Measurements from ENCODE around the gene ADGRG7.
A peak's percentile ranks its signal among the peaks of the same experiment; 100 is the strongest.

DNA sequence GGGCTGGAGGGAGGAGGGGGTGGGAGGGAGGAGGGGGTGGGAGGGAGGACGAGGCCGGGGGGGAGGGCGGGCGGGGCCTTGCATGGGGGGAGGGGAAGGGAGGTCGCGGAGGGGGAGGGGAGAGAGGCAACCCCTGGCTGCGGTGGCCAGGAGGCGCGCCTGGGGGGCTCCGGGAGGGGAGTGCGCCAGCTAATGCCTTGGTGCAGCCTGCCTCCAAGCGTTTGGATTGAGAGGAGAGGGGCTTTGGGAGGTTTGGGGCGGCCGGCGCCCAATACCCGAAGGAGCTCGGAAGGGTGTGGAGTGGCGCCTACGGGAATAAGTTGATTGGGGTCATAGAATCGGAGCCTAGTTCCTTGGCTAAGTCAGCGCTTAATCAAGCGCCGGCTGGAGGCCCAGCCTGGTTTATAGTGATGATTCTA is 100.5 kb downstream of the ADGRG7 start:
- TF ChIP-seq, protein P1, sequence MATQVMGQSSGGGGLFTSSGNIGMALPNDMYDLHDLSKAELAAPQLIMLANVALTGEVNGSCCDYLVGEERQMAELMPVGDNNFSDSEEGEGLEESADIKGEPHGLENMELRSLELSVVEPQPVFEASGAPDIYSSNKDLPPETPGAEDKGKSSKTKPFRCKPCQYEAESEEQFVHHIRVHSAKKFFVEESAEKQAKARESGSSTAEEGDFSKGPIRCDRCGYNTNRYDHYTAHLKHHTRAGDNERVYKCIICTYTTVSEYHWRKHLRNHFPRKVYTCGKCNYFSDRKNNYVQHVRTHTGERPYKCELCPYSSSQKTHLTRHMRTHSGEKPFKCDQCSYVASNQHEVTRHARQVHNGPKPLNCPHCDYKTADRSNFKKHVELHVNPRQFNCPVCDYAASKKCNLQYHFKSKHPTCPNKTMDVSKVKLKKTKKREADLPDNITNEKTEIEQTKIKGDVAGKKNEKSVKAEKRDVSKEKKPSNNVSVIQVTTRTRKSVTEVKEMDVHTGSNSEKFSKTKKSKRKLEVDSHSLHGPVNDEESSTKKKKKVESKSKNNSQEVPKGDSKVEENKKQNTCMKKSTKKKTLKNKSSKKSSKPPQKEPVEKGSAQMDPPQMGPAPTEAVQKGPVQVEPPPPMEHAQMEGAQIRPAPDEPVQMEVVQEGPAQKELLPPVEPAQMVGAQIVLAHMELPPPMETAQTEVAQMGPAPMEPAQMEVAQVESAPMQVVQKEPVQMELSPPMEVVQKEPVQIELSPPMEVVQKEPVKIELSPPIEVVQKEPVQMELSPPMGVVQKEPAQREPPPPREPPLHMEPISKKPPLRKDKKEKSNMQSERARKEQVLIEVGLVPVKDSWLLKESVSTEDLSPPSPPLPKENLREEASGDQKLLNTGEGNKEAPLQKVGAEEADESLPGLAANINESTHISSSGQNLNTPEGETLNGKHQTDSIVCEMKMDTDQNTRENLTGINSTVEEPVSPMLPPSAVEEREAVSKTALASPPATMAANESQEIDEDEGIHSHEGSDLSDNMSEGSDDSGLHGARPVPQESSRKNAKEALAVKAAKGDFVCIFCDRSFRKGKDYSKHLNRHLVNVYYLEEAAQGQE (IDR thresholded peaks at IDR 0.05): no peak
- TF ChIP-seq POLR2A (IDR thresholded peaks at IDR 0.05; ENCODE audit: low read length) (no peak), JUN (IDR thresholded peaks at IDR 0.05) (peak in 1 of 2 experiments; percentile 5; a peak in 1 of 5 replicates), BHLHE40 (IDR thresholded peaks at IDR 0.05; ENCODE audit: low read depth, low read length) (no peak), JUNB (IDR thresholded peaks at IDR 0.05) (no peak), MYC (IDR thresholded peaks at IDR 0.05; ENCODE audit: borderline replicate concordance, low read length) (no peak)
- TF ChIP-seq, protein P2, sequence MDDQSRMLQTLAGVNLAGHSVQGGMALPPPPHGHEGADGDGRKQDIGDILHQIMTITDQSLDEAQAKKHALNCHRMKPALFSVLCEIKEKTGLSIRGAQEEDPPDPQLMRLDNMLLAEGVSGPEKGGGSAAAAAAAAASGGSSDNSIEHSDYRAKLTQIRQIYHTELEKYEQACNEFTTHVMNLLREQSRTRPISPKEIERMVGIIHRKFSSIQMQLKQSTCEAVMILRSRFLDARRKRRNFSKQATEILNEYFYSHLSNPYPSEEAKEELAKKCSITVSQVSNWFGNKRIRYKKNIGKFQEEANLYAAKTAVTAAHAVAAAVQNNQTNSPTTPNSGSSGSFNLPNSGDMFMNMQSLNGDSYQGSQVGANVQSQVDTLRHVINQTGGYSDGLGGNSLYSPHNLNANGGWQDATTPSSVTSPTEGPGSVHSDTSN (IDR thresholded peaks at IDR 0.05): no peak
- TF ChIP-seq, protein P3, sequence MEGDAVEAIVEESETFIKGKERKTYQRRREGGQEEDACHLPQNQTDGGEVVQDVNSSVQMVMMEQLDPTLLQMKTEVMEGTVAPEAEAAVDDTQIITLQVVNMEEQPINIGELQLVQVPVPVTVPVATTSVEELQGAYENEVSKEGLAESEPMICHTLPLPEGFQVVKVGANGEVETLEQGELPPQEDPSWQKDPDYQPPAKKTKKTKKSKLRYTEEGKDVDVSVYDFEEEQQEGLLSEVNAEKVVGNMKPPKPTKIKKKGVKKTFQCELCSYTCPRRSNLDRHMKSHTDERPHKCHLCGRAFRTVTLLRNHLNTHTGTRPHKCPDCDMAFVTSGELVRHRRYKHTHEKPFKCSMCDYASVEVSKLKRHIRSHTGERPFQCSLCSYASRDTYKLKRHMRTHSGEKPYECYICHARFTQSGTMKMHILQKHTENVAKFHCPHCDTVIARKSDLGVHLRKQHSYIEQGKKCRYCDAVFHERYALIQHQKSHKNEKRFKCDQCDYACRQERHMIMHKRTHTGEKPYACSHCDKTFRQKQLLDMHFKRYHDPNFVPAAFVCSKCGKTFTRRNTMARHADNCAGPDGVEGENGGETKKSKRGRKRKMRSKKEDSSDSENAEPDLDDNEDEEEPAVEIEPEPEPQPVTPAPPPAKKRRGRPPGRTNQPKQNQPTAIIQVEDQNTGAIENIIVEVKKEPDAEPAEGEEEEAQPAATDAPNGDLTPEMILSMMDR (IDR thresholded peaks at IDR 0.05): no peak
- TF ChIP-seq, protein P4, sequence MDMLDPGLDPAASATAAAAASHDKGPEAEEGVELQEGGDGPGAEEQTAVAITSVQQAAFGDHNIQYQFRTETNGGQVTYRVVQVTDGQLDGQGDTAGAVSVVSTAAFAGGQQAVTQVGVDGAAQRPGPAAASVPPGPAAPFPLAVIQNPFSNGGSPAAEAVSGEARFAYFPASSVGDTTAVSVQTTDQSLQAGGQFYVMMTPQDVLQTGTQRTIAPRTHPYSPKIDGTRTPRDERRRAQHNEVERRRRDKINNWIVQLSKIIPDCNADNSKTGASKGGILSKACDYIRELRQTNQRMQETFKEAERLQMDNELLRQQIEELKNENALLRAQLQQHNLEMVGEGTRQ (IDR thresholded peaks at IDR 0.05): no peak
